Vagina (tissue), 2 donors: ENCODE data around the gene RNF135.
"Not testable (repeated sequence)": the region's sequence is repeated elsewhere in the genome, so short reads cannot be mapped to it uniquely, and the experiment has no call there.

Experiments
- CTCF ChIP-seq, 3 experiments: fragments of 450-650 bp in 2 of 3; fragments of 200-600 bp in 1 of 3; sonication (generic) in 1 of 3; IDR thresholded peaks; one replicate each; pipeline ENCODE4 v1.5.1; 2017 to 2019; ENCODE audit warnings: antibody characterized with exemption in 3 of 3, mild to moderate bottlenecking in 2 of 3, moderate library complexity in 2 of 3
- POLR2A ChIP-seq, 2 donors: fragments of 450-650 bp; IDR thresholded peaks; one replicate each; pipeline ENCODE4 v1.6.1; 2017; ENCODE audit warnings: antibody characterized with exemption in 2 of 2, mild to moderate bottlenecking in 2 of 2, moderate library complexity in 2 of 2
- POLR2AphosphoS5 ChIP-seq, 2 donors: sonication (generic); formaldehyde crosslinking; IDR thresholded peaks; one replicate each; pipeline ENCODE4 v1.9.0; 2017; ENCODE audit warnings: antibody characterized with exemption in 2 of 2, mild to moderate bottlenecking in 2 of 2, low read depth in 1 of 2; ENCODE audit not compliant: insufficient read depth in 1 of 2

- not testable (repeated sequence) for TF ChIP-seq CTCF (IDR thresholded peaks at IDR 0.05); POLR2A (IDR thresholded peaks at IDR 0.05); POLR2AphosphoS5 (IDR thresholded peaks at IDR 0.05; ENCODE audit: insufficient read depth in 1 of 2, low read depth in 1 of 2)
Observed at GRCh38 chr17:30931582-30931981, 39.3 kb upstream of the RNF135 start.
